ENCODE data around the gene PACSIN1. TPM values are rescaled to one million over a fixed set of nuclear protein-coding genes. Genes with fewer than 3 reads are reported as not detected.

PACSIN1 gene
- total and polyA plus RNA-seq, 8 donors: under 0.01 to 2.2 (median 0.49) TPM; not detected in 2

GRCh38 chr6:34540222-34540621 is 74.3 kb downstream of the PACSIN1 start:
- H3K4me1 ChIP-seq: peaks cover 8 to 35% (median 24%) of the 10 kb centered on the region in 4 donors
- no peak overlapping the region for H3K27ac ChIP-seq
- intact Hi-C loops (cut with DNase I; ENCODE audit: low total_unique reads): no loop called here
- H3K4me3 ChIP-seq: no peak overlapping the region
- H3K9me3 ChIP-seq: no peaks in the 10 kb centered on the region
- no peaks in the 10 kb centered on the region for H3K36me3 ChIP-seq
- WGBS, 5 donors: 62 to 76% (median 66%) methylated on average over 5 of the region's 5 CpGs
- H3K27me3 ChIP-seq: no peaks in the 10 kb centered on the region
- TF ChIP-seq POLR2A (IDR thresholded peaks at IDR 0.05): no peak
- no peak for TF ChIP-seq POLR2AphosphoS5 (IDR thresholded peaks at IDR 0.05)
- no peak for TF ChIP-seq CTCF (IDR thresholded peaks at IDR 0.05)
- TF ChIP-seq EP300 (IDR thresholded peaks at IDR 0.05): no peak
- no peak for DNase-seq

GRCh38 chr6:34540841-34541240 is 75.0 kb downstream of the PACSIN1 start:
- no peak overlapping the region for H3K27ac ChIP-seq
- 89 to 96% (median 90%) methylated on average over 8 of the region's 8 CpGs; no CpG with 5 or more reads in 1 of the 5 donors for WGBS, 5 donors
- no peaks in the 10 kb centered on the region for H3K27me3 ChIP-seq
- intact Hi-C loops (cut with DNase I; ENCODE audit: low total_unique reads): no loop called here
- no peaks in the 10 kb centered on the region for H3K36me3 ChIP-seq
- H3K4me1 ChIP-seq: peaks cover 8 to 35% (median 29%) of the 10 kb centered on the region in 4 donors
- H3K4me3 ChIP-seq: no peak overlapping the region
- H3K9me3 ChIP-seq: no peaks in the 10 kb centered on the region
- TF ChIP-seq CTCF (IDR thresholded peaks at IDR 0.05): no peak
- TF ChIP-seq EP300 (IDR thresholded peaks at IDR 0.05): no peak
- no peak for TF ChIP-seq POLR2A (IDR thresholded peaks at IDR 0.05)
- no peak for TF ChIP-seq POLR2AphosphoS5 (IDR thresholded peaks at IDR 0.05)
- no peak for DNase-seq

GRCh38 chr6:34543421-34543820 is 77.5 kb downstream of the PACSIN1 start:
- no peak overlapping the region for H3K4me3 ChIP-seq
- no peak for DNase-seq
- H3K27me3 ChIP-seq: no peaks in the 10 kb centered on the region
- no peaks in the 10 kb centered on the region for H3K9me3 ChIP-seq
- no peak overlapping the region for H3K27ac ChIP-seq
- H3K36me3 ChIP-seq: no peaks in the 10 kb centered on the region
- intact Hi-C loops (cut with DNase I; ENCODE audit: low total_unique reads): no loop called here
- WGBS, 5 donors: 68 to 89% (median 83%) methylated on average over 5 of the region's 5 CpGs
- peaks cover 11 to 43% (median 38%) of the 10 kb centered on the region in 4 donors for H3K4me1 ChIP-seq
- TF ChIP-seq POLR2AphosphoS5 (IDR thresholded peaks at IDR 0.05) (no peak), CTCF (IDR thresholded peaks at IDR 0.05) (no peak), EP300 (IDR thresholded peaks at IDR 0.05) (no peak), POLR2A (IDR thresholded peaks at IDR 0.05) (no peak)

- intact Hi-C loops (cut with DNase I; ENCODE audit: low total_unique reads): no loop called here
- TF ChIP-seq POLR2AphosphoS5 (IDR thresholded peaks at IDR 0.05) (no peak), CTCF (IDR thresholded peaks at IDR 0.05) (no peak), EP300 (IDR thresholded peaks at IDR 0.05) (no peak), POLR2A (IDR thresholded peaks at IDR 0.05) (no peak)
- no peak for DNase-seq
- no peaks in the 10 kb centered on the region for H3K27me3 ChIP-seq
- H3K4me1 ChIP-seq: peaks cover 11 to 44% (median 39%) of the 10 kb centered on the region in 4 donors
- no peak overlapping the region for H3K27ac ChIP-seq
- no peaks in the 10 kb centered on the region for H3K36me3 ChIP-seq
- H3K9me3 ChIP-seq: no peaks in the 10 kb centered on the region
- WGBS, 5 donors: 90 to 96% (median 91%) methylated on average over 16 to 27 of the region's 27 CpGs
- H3K4me3 ChIP-seq: no peak overlapping the region
Measured at GRCh38 chr6:34544052-34544604, 78.3 kb downstream of the PACSIN1 start.

All from stomach (tissue), 9 donors.